Heart left ventricle (tissue), 13 donors: ENCODE measurements around the gene XPA.

ENCODE experiments used
- POLR2A ChIP-seq, 2 donors: fragments of 450-650 bp; IDR thresholded peaks; one replicate each; pipeline ENCODE4 v1.6.1; 2017; ENCODE audit warnings: antibody characterized with exemption in 2 of 2, mild to moderate bottlenecking in 2 of 2, moderate library complexity in 2 of 2
- TF ChIP-seq, protein P1 (sequence below), 12 donors: fragments of 200-600 bp; sonication (generic) in 4 of 12; IDR thresholded peaks; one replicate each; pipeline versions ENCODE4 v1.5.0 to v1.8.0; 2018 to 2022; ENCODE audit warnings: antibody characterized with exemption in 12 of 12, mild to moderate bottlenecking in 5 of 12
- donor health status: ischemic (EF 13 %, LVEDD 7.1; RV severe dilation, severe dysfunction).
- donor health status: DM: no; HTN: yes; CAD: no.
- donor health status: DM: no; HTN: no; CAD: no.
- donor health status: ischemic (EF 25% LVEDD 6.9; RV normal size, moderate dysfunction).
- donor health status: ischemic (EF 25% LVEDD 5.7; RV mildly dilated, moderate dysfunction).
- donor health status: ischemic (EF 35%, LVEDD 5.7; RV mildly dilated, moderate dysfunction).
- donor health status: nonischemic (EF 11% LVEDD 7.7; RV severe dilation, severe dysfunction).
- donor health status: DM: yes; HTN: yes; CAD: no.
- donor health status: PGD.
- donor health status: ischemic (EF 29% LVEDD 5.4; RV normal size, mild dysfunction).
- donor health status: nonischemic (EF 23%, LVEDD 6.1; RV moderate dilation, normal function).

DNA sequence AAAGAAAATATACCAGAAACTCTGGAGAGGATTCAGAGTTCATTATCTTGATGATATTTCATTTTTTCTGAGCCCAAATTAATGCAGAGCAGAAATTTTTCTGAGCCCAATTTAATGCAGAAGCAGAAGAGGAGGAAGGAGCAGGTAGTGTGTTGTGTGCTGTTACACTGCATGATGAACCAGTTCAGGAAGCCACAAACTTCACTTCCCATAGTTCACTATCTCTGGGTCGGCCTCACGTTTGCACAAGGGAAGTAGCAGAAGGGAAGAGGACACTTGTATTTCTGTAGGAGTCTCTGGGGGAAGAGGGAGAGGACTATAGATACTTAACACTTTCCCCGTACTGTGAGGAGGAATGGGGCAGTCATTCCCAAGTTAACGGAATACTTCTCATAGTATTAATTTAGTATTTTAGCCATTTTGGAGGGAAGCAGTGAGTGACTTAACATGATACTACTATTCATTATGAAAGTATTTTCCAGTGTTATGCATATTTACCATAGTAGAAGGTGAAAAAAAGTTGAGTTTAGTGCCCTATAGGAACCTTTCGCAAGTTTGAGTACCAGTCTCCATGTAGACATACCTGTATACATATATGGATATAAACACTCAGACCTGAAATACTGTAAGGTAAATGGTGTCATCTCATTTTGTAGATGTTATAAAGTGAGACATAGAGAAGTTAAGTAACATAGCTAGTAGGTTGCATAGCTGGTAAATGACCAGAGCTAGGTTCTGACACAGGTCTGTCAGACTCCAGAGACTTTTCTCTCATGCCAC lies 30.0 kb downstream of the XPA start:
- no peak for TF ChIP-seq POLR2A (IDR thresholded peaks at IDR 0.05)
- TF ChIP-seq, protein P1, sequence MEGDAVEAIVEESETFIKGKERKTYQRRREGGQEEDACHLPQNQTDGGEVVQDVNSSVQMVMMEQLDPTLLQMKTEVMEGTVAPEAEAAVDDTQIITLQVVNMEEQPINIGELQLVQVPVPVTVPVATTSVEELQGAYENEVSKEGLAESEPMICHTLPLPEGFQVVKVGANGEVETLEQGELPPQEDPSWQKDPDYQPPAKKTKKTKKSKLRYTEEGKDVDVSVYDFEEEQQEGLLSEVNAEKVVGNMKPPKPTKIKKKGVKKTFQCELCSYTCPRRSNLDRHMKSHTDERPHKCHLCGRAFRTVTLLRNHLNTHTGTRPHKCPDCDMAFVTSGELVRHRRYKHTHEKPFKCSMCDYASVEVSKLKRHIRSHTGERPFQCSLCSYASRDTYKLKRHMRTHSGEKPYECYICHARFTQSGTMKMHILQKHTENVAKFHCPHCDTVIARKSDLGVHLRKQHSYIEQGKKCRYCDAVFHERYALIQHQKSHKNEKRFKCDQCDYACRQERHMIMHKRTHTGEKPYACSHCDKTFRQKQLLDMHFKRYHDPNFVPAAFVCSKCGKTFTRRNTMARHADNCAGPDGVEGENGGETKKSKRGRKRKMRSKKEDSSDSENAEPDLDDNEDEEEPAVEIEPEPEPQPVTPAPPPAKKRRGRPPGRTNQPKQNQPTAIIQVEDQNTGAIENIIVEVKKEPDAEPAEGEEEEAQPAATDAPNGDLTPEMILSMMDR (IDR thresholded peaks at IDR 0.05), result no peak
